Femur (tissue), 1 donor: Measurements from ENCODE around the gene ASIC4.

ENCODE experiments used
- DNase-seq: peaks from one replicate; pipeline ENCODE4 v3.0.0-alpha.2; 2017

The ASIC4 gene, protein sequence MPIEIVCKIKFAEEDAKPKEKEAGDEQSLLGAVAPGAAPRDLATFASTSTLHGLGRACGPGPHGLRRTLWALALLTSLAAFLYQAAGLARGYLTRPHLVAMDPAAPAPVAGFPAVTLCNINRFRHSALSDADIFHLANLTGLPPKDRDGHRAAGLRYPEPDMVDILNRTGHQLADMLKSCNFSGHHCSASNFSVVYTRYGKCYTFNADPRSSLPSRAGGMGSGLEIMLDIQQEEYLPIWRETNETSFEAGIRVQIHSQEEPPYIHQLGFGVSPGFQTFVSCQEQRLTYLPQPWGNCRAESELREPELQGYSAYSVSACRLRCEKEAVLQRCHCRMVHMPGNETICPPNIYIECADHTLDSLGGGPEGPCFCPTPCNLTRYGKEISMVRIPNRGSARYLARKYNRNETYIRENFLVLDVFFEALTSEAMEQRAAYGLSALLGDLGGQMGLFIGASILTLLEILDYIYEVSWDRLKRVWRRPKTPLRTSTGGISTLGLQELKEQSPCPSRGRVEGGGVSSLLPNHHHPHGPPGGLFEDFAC

DNA sequence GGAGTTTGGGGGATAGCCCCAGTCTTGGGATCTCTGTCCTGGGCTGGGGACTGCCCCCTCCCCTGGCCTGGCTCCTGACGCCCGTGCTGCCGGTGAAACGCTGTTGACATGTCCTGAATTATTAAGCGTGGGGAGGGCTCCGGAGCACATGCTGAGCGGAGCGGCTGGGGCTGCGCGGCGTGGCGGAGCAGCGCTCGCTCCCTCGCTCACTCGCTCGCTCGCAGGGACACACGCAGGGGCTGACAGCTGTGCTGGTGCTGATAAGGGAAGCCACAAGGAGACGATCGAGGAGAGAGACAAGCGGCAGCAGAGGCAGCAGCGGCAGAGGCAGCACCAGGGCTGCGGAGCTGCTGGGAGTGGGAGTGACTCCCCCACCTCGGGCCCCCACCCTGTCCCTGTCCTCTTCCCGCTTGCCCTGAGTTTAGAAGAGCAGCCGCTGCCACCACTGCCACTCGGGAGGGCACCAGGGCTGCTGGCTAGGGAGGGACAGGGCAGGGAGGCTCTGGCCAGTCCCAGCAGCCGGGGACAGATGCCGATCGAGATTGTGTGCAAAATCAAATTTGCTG lies at the start of gene ASIC4:
Gene ASIC4, plus strand, starts transcription at position 287 of the 566 bp plus-strand sequence. Its CDS starts 243 bp downstream, at position 530.
- DNase-seq: no peak

DNA sequence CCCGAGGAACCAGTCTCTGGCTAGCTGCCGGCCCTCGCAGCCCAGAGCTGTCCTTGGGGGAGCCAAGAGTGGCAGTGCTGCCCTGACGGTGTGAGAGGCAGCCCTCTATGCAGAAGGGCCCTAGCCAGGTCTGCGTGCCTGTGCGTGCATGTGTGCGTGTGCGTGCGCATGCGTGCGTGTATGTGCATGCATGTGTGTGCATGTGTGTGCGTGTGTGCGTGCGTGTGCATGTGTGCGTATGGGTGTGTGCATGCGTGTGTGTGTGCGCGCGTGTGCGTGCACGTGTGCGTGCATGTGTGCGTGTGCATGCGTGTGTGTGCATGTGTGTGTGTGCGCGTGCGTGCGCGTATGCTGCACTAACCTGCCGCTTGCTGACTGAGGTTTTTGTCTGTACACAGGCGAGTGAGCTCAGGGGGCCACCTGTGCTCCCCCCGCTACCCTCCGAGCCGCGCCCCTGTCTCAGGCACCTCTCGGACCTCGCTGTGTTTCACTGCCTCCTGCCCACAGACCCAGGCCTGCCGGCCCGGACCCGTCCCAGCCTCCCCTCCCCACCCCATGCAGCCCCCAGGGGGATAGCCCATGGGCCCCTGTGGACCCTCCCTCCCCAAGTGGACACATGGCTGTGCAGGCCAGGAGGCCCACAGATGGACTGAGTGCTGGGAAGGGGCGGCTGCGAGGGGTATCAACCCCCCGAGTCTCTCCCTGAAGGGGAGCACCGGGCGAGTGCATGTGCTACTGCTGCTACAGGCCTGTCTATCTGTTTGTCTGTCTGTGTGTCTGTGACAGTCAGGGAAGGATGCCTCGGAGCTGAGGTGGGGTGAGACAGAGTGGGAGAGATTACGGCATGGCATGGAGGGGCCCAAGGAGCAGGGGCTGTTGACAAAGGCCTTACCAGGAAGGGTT lies 48.4 kb upstream of the ASIC4 start:
- DNase-seq: no peak

GRCh38 chr2:219466816-219467735 lies 47.2 kb upstream of the ASIC4 start:
- DNase-seq: no peak

GRCh38 chr2:219467736-219468075 lies 46.6 kb upstream of the ASIC4 start:
- DNase-seq: no peak

- DNase-seq: no peak
Observed at GRCh38 chr2:219468410-219469185, 45.7 kb upstream of the ASIC4 start.

- no peak for DNase-seq
Observed at GRCh38 chr2:219469186-219469724, 45.0 kb upstream of the ASIC4 start.

DNA sequence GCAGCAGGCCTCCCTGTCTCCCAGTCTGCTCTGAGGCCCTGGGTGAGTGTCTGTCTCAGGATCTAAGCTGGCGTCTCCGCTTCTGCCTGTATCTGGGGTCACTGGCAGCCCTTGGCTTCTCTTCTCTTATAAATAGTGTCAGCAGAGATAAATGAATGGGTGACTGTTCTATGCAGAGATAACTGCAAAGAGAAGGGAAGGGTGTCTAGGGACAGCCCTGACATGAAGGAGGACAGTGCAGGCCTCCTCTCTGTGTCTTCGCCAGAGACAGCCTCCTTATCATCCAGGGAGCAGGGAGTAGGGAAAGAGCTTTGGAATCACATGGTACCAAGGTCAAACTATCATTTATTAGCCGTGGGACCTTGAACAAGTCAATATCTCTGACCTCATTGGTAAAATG lies 43.9 kb upstream of the ASIC4 start:
- DNase-seq: no peak

GRCh38 chr2:219471476-219472371 lies 42.6 kb upstream of the ASIC4 start:
- no peak for DNase-seq

DNA sequence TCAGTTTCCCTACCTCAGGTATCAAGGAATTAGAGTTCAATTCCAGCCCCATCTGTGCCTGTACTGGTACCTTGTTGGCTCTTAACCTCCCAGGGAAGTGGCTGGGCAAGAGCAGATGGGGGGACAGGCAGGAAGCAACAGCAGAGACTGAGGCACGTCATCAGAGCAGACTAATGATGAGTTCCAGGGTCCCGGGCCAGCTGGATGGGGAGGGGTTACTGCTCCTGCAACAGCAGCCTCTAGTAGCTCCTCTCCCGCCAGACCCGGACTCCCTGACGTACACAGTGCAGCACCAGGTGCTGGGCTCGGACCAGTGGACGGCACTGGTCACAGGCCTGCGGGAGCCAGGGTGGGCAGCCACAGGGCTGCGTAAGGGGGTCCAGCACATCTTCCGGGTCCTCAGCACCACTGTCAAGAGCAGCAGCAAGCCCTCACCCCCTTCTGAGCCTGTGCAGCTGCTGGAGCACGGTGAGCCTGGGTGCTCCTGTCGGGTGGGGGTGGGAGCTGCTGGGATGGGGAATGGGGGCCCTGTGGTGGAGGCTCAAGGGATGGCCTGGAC lies 41.6 kb upstream of the ASIC4 start:
- no peak for DNase-seq

DNA sequence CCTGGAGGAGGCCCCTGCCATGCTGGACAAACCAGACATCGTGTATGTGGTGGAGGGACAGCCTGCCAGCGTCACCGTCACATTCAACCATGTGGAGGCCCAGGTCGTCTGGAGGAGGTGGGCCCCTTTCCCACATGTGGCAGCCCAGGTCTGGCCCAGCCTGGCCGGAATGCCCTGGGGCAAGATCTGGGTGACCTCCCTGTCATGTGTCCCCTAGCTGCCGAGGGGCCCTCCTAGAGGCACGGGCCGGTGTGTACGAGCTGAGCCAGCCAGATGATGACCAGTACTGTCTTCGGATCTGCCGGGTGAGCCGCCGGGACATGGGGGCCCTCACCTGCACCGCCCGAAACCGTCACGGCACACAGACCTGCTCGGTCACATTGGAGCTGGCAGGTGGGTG lies 40.8 kb upstream of the ASIC4 start:
- no peak for DNase-seq

- DNase-seq: no peak
Observed at GRCh38 chr2:219474285-219475060, 39.8 kb upstream of the ASIC4 start.

DNA sequence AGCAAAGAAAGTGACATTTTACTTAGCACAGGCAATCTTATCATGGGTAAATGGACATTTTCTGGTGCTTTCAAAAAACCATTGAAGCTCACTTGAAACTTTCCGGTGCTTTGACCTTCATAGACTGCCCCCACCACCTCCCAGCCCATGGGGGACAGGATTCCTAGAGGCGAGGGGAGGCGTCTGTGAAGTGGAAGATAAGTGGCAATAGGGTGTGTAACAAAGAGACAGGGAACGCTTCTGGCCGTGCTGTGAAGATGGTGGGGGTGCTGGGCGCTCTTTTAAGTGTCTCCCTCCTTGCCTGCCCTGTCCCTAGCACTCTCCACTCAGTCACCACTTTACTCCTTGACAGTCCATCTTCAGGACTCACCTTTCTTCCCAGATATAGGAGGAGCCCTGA lies 39.0 kb upstream of the ASIC4 start:
- no peak for DNase-seq

- DNase-seq: peak; percentile 79
Observed at GRCh38 chr2:219475697-219476651, 38.3 kb upstream of the ASIC4 start.

DNA sequence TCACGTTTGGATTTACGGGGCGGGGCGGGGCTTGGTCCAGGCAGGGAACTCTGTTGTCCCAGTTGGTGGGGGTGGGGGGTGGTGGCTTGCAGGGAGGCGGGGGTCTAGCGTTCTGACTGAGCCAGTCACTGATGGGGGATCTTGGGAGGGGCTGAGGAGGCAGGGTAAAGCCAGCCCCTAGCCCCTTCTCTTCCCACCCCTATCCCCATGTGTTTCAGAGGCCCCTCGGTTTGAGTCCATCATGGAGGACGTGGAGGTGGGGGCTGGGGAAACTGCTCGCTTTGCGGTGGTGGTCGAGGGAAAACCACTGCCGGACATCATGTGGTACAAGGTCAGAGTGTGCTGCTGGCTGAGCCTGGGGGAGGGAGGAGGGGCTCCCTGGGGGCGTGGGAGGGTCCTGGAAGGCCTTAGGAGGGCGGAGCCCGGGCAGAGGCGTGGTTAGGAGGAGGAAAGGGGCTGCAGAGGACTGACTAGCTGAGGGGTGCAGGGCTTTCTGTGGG lies 37.6 kb upstream of the ASIC4 start:
- no peak for DNase-seq

- DNase-seq: no peak
Observed at GRCh38 chr2:219477179-219477578, 37.1 kb upstream of the ASIC4 start.

- no peak for DNase-seq
Observed at GRCh38 chr2:219477815-219478214, 36.5 kb upstream of the ASIC4 start.

- no peak for DNase-seq
Observed at GRCh38 chr2:219478916-219479315, 35.4 kb upstream of the ASIC4 start.
